GM19463 (cell line): ENCODE measurements around the gene DAP3.
"Not testable (repeated sequence)": the region's sequence is repeated elsewhere in the genome, so short reads cannot be mapped to it uniquely, and the experiment has no call there.

Experiments used
- ATAC-seq: cut with Tn5 transposase; IDR thresholded peaks from one replicate; pipeline ENCODE4 v1.9.1; 2021; ENCODE audit warnings: mild to moderate bottlenecking, moderate library complexity; ENCODE audit not compliant: unreplicated experiment

Gene DAP3

GRCh38 chr1:155681776-155682175 lies 7.1 kb upstream of the DAP3 start:
- no peak for ATAC-seq

GRCh38 chr1:155687705-155688323 lies 1.1 kb upstream of the DAP3 start:
- ATAC-seq, result peak; percentile 15

GRCh38 chr1:155688324-155689080 lies 389 bp upstream of the DAP3 start, which contains the start of gene YY1AP1:
Gene YY1AP1 (minus strand): TSS chr1:155688774. CDS start chr1:155680436, 8,338 bp downstream.
- peak; percentile 83 for ATAC-seq

- ATAC-seq, result no peak
These were observed 3.2 kb downstream of the DAP3 start for GRCh38 chr1:155691992-155692528.

- no peak for ATAC-seq
These were observed 5.3 kb downstream of the DAP3 start for GRCh38 chr1:155694167-155694566.

- ATAC-seq, result no peak
These were observed 6.2 kb downstream of the DAP3 start for GRCh38 chr1:155695072-155695471.

- ATAC-seq, result no peak
These were observed 6.7 kb downstream of the DAP3 start for GRCh38 chr1:155695608-155696007.

- no peak for ATAC-seq
These were observed 7.6 kb downstream of the DAP3 start for GRCh38 chr1:155696524-155696923.

GRCh38 chr1:155697046-155697445 lies 8.2 kb downstream of the DAP3 start:
- ATAC-seq, result no peak

- ATAC-seq, result not testable (repeated sequence)
These were observed 8.7 kb downstream of the DAP3 start for GRCh38 chr1:155697616-155698015.

- ATAC-seq, result no peak
These were observed 9.6 kb downstream of the DAP3 start for GRCh38 chr1:155698382-155699038.

GRCh38 chr1:155699062-155699461 lies 10.2 kb downstream of the DAP3 start:
- ATAC-seq, result not testable (repeated sequence)

- ATAC-seq, result not testable (repeated sequence)
These were observed 12.8 kb downstream of the DAP3 start for GRCh38 chr1:155701675-155702074.

- no peak for ATAC-seq
These were observed 14.3 kb downstream of the DAP3 start for GRCh38 chr1:155703216-155703615.

GRCh38 chr1:155704414-155704813 lies 15.5 kb downstream of the DAP3 start:
- ATAC-seq, result not testable (repeated sequence)

- ATAC-seq, result no peak
These were observed 17.2 kb downstream of the DAP3 start for GRCh38 chr1:155706139-155706538.

GRCh38 chr1:155709391-155709790 lies 20.5 kb downstream of the DAP3 start:
- no peak for ATAC-seq

- ATAC-seq, result not testable (repeated sequence)
These were observed 22.6 kb downstream of the DAP3 start for GRCh38 chr1:155711457-155711856.

GRCh38 chr1:155712636-155713035 lies 23.7 kb downstream of the DAP3 start:
- ATAC-seq, result not testable (repeated sequence)

GRCh38 chr1:155713075-155713474 lies 24.2 kb downstream of the DAP3 start:
- no peak for ATAC-seq

GRCh38 chr1:155715056-155715455 lies 26.2 kb downstream of the DAP3 start:
- ATAC-seq, result not testable (repeated sequence)
